HepG2 (cell line): Measurements from ENCODE around the gene NAPSA. TPM values are rescaled to one million over a fixed set of nuclear protein-coding genes. Genes with fewer than 3 reads are reported as not detected.

Experiments used
- DPF2 ChIP-seq: sonication (generic); formaldehyde crosslinking; IDR thresholded peaks from 2 replicates; pipeline ENCODE4 v1.4.0; 2020; ENCODE audit warnings: mild to moderate bottlenecking, low read depth, missing genetic modification reagents, borderline replicate concordance
- FOXO1 ChIP-seq: sonication (generic); formaldehyde crosslinking; IDR thresholded peaks from 2 replicates; pipeline ENCODE4 v1.4.0; 2020; ENCODE audit warnings: missing genetic modification reagents
- GATAD2A ChIP-seq: IDR thresholded peaks from 2 replicates; pipeline ENCODE4 v1.6.1; 2016
- MEIS2 ChIP-seq: sonication (generic); formaldehyde crosslinking; IDR thresholded peaks from 2 replicates; pipeline ENCODE4 v1.9.0; 2021; ENCODE audit warnings: mild to moderate bottlenecking, missing genetic modification reagents
- SOX13 ChIP-seq, 3 experiments: fragments of 450-650 bp in 1 of 3; sonication (generic) in 1 of 3; formaldehyde crosslinking in 1 of 3; IDR thresholded peaks in 2 of 3; conservative IDR thresholded peaks in 1 of 3; 2 replicates each; pipeline versions ENCODE4 v1.5.0 to v1.6.1; 2016 to 2020; ENCODE audit warnings: antibody characterized with exemption in 1 of 3, mild to moderate bottlenecking in 1 of 3, missing compliant biosample characterization in 1 of 3, missing genetic modification reagents in 1 of 3, moderate library complexity in 1 of 3
- STAG1 ChIP-seq: sonication (generic); formaldehyde crosslinking; IDR thresholded peaks from 2 replicates; pipeline ENCODE4 v1.4.0; 2020; ENCODE audit warnings: missing genetic modification reagents
- ZC3H13 ChIP-seq: sonication (generic); formaldehyde crosslinking; IDR thresholded peaks from 2 replicates; pipeline ENCODE4 v1.8.1; 2023; ENCODE audit warnings: mild to moderate bottlenecking, missing genetic modification reagents, moderate library complexity
- ZFX ChIP-seq: sonication (generic); formaldehyde crosslinking; IDR thresholded peaks from 2 replicates; pipeline ENCODE4 v1.4.0; 2020; ENCODE audit warnings: mild to moderate bottlenecking, low read depth, missing genetic modification reagents, moderate library complexity
- ZNF543 ChIP-seq: sonication (generic); formaldehyde crosslinking; IDR thresholded peaks from 2 replicates; pipeline ENCODE4 v1.4.0; 2020; ENCODE audit warnings: mild to moderate bottlenecking, missing genetic modification reagents
- ZNF775 ChIP-seq: sonication (generic); formaldehyde crosslinking; IDR thresholded peaks from 2 replicates; pipeline ENCODE4 v1.4.0; 2020; ENCODE audit warnings: missing genetic modification reagents, mild to moderate bottlenecking, moderate library complexity, borderline replicate concordance
- polyA plus RNA-seq, 8 experiments: library from polyadenylated mRNA; depleted of rRNA in 3 of 8; stranded (reverse) in 7 of 8; unstranded in 1 of 8; fragments of >200 nt; fragmentation: Illumina TruSeq in 4 of 8; extraction: Trizol in 4 of 8; gene quantifications; 2 replicates each; pipeline versions ENCODE4 v1.2.1 to v1.2.3, GENCODE V29; 2011 to 2016; ENCODE audit warnings: low read depth in 4 of 8, missing spikeins in 1 of 8, mixed read lengths in 1 of 8; ENCODE audit not compliant: insufficient read depth in 1 of 8
- total RNA-seq, 5 experiments: library from RNA; depleted of rRNA; stranded (reverse); fragments of >200 nt; fragmentation: Illumina TruSeq; extraction: Trizol; gene quantifications; 2 replicates each; pipeline ENCODE4 v1.2.3, GENCODE V29; 2016; ENCODE audit warnings: low read depth in 1 of 5
- TF ChIP-seq, protein P1 (sequence below): sonication (generic); formaldehyde crosslinking; IDR thresholded peaks from 2 replicates; pipeline ENCODE4 v1.5.0; 2020; ENCODE audit warnings: mild to moderate bottlenecking, missing genetic modification reagents, moderate library complexity
- TF ChIP-seq, protein P2 (sequence below): sonication (generic); formaldehyde crosslinking; IDR thresholded peaks from 2 replicates; pipeline ENCODE4 v1.9.0; 2022; ENCODE audit warnings: missing genetic modification reagents, mild to moderate bottlenecking, borderline replicate concordance
- TF ChIP-seq, protein P3 (sequence below): sonication (generic); formaldehyde crosslinking; IDR thresholded peaks from 2 replicates; pipeline ENCODE4 v1.4.0; 2020; ENCODE audit warnings: missing genetic modification reagents
- TF ChIP-seq, protein P4 (sequence below): sonication (generic); formaldehyde crosslinking; conservative IDR thresholded peaks from 2 replicates; pipeline ENCODE4 v1.8.0; 2022; ENCODE audit warnings: mild to moderate bottlenecking, moderate library complexity, missing genetic modification reagents
- TF ChIP-seq, protein P5 (sequence below), 2 experiments: sonication (generic) in 1 of 2; formaldehyde crosslinking in 1 of 2; IDR thresholded peaks; 2 replicates each; pipeline versions ENCODE4 v1.4.0 to v1.6.1; 2018 to 2020; ENCODE audit warnings: missing genetic modification reagents in 2 of 2, borderline replicate concordance in 1 of 2, low read depth in 1 of 2, mild to moderate bottlenecking in 1 of 2, missing biosample characterization in 1 of 2

Gene NAPSA
- total and polyA plus RNA-seq, 2 of the 13 experiments (the other 11 are each of a cell fraction or from before 2014, with no cell fraction given), result not detected

DNA sequence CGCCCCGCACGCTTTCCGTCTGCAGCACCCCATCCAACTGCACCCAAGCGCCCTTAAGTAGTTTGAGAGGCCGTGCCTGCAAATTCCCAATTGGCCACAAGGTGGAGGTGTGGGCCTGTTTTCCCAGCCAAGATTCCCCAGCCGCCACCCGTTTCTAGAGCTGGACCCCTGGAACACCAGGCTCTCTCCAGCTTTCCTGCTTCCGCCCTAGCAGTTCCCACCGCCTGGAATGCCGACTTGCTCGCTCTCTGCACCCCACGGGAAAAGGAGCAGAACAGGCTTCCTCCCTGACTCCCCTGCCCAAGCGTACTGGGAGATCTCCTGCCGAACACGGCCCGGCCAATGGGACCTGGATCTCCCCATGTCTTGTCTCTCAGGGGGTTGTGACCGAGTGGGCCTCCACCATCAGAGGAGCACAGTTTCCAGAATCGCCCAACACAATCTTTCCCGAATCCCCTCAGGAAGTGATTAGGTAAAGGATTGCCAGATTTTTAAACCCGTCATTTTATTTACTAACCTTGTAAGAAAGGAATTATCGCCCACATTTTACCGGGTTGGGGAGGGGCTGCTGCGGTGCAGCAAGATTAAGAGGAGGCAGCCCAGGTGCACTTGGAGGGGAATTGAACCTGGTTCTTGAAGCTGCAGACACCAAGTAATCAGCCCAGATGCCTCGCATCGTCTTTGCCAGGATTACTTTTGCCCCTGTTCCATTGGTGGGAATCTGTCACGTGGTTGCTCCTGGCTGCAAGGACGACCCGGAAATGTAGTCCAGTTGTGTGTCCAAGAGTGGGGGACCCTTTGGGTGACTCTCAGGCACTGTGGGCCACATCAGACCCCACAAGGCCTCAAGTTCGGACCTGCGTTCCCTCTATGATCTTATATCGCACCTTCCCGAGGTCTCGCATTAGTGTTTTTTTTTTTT lies 3.5 kb upstream of the NAPSA start (continued):
- TF ChIP-seq MEIS2 (0 out of 2 replicates have a peak, but pooled peaks have one; percentile 46), ZFX (CRISPR knock-in tag) (peak; percentile 45; the same call in 1 of the 2 replicates), ZNF775 (CRISPR knock-in tag) (no peak), SOX13 (IDR thresholded peaks at IDR 0.05) (no peak), SOX13 (CRISPR knock-in tag; conservative IDR thresholded peaks at IDR 0.05 in 1 of 2, IDR thresholded peaks at IDR 0.05 in 1 of 2) (no peak), FOXO1 (CRISPR knock-in tag) (0 out of 2 replicates have a peak, but pooled peaks have one; percentile 24), DPF2 (CRISPR knock-in tag) (no peak), ZNF543 (CRISPR knock-in tag) (no peak), GATAD2A (CRISPR knock-in tag) (peak; percentile 31; the same call in 1 of the 2 replicates), STAG1 (CRISPR knock-in tag) (peak; percentile 91), ZC3H13 (CRISPR knock-in tag) (no peak)
- TF ChIP-seq, protein P1, sequence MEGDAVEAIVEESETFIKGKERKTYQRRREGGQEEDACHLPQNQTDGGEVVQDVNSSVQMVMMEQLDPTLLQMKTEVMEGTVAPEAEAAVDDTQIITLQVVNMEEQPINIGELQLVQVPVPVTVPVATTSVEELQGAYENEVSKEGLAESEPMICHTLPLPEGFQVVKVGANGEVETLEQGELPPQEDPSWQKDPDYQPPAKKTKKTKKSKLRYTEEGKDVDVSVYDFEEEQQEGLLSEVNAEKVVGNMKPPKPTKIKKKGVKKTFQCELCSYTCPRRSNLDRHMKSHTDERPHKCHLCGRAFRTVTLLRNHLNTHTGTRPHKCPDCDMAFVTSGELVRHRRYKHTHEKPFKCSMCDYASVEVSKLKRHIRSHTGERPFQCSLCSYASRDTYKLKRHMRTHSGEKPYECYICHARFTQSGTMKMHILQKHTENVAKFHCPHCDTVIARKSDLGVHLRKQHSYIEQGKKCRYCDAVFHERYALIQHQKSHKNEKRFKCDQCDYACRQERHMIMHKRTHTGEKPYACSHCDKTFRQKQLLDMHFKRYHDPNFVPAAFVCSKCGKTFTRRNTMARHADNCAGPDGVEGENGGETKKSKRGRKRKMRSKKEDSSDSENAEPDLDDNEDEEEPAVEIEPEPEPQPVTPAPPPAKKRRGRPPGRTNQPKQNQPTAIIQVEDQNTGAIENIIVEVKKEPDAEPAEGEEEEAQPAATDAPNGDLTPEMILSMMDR (CRISPR knock-in tag), result peak; percentile 92
- TF ChIP-seq, protein P2, sequence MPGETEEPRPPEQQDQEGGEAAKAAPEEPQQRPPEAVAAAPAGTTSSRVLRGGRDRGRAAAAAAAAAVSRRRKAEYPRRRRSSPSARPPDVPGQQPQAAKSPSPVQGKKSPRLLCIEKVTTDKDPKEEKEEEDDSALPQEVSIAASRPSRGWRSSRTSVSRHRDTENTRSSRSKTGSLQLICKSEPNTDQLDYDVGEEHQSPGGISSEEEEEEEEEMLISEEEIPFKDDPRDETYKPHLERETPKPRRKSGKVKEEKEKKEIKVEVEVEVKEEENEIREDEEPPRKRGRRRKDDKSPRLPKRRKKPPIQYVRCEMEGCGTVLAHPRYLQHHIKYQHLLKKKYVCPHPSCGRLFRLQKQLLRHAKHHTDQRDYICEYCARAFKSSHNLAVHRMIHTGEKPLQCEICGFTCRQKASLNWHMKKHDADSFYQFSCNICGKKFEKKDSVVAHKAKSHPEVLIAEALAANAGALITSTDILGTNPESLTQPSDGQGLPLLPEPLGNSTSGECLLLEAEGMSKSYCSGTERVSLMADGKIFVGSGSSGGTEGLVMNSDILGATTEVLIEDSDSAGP, result peak; percentile 25; the same call in 1 of the 2 replicates
- TF ChIP-seq, protein P3, sequence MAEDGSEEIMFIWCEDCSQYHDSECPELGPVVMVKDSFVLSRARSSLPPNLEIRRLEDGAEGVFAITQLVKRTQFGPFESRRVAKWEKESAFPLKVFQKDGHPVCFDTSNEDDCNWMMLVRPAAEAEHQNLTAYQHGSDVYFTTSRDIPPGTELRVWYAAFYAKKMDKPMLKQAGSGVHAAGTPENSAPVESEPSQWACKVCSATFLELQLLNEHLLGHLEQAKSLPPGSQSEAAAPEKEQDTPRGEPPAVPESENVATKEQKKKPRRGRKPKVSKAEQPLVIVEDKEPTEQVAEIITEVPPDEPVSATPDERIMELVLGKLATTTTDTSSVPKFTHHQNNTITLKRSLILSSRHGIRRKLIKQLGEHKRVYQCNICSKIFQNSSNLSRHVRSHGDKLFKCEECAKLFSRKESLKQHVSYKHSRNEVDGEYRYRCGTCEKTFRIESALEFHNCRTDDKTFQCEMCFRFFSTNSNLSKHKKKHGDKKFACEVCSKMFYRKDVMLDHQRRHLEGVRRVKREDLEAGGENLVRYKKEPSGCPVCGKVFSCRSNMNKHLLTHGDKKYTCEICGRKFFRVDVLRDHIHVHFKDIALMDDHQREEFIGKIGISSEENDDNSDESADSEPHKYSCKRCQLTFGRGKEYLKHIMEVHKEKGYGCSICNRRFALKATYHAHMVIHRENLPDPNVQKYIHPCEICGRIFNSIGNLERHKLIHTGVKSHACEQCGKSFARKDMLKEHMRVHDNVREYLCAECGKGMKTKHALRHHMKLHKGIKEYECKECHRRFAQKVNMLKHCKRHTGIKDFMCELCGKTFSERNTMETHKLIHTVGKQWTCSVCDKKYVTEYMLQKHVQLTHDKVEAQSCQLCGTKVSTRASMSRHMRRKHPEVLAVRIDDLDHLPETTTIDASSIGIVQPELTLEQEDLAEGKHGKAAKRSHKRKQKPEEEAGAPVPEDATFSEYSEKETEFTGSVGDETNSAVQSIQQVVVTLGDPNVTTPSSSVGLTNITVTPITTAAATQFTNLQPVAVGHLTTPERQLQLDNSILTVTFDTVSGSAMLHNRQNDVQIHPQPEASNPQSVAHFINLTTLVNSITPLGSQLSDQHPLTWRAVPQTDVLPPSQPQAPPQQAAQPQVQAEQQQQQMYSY, result 0 out of 2 replicates have a peak, but pooled peaks have one; percentile 26
- TF ChIP-seq, protein P4, sequence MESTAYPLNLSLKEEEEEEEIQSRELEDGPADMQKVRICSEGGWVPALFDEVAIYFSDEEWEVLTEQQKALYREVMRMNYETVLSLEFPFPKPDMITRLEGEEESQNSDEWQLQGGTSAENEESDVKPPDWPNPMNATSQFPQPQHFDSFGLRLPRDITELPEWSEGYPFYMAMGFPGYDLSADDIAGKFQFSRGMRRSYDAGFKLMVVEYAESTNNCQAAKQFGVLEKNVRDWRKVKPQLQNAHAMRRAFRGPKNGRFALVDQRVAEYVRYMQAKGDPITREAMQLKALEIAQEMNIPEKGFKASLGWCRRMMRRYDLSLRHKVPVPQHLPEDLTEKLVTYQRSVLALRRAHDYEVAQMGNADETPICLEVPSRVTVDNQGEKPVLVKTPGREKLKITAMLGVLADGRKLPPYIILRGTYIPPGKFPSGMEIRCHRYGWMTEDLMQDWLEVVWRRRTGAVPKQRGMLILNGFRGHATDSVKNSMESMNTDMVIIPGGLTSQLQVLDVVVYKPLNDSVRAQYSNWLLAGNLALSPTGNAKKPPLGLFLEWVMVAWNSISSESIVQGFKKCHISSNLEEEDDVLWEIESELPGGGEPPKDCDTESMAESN (CRISPR knock-in tag), result 0 out of 2 replicates have a peak, but pooled peaks have one; percentile 16
- TF ChIP-seq, protein P5, sequence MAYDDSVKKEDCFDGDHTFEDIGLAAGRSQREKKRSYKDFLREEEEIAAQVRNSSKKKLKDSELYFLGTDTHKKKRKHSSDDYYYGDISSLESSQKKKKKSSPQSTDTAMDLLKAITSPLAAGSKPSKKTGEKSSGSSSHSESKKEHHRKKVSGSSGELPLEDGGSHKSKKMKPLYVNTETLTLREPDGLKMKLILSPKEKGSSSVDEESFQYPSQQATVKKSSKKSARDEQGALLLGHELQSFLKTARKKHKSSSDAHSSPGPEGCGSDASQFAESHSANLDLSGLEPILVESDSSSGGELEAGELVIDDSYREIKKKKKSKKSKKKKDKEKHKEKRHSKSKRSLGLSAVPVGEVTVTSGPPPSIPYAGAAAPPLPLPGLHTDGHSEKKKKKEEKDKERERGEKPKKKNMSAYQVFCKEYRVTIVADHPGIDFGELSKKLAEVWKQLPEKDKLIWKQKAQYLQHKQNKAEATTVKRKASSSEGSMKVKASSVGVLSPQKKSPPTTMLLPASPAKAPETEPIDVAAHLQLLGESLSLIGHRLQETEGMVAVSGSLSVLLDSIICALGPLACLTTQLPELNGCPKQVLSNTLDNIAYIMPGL (CRISPR knock-in tag; IDR thresholded peaks at IDR 0.05; ENCODE audit: borderline replicate concordance in 1 of 2, low read depth in 1 of 2), result peak; percentile 33 to 55; a peak in 1 of 4 replicates
